Tibial artery (tissue), 4 donors: ENCODE results near the gene CTDNEP1.

Experiments used
- DNase-seq, 2 donors: peaks; one replicate each; pipeline ENCODE4 v3.0.0-alpha.2; 2019
- H3K27ac ChIP-seq, 2 donors: fragments of 200-600 bp; sonication (generic) in 1 of 2; 1 replicate in 1 of 2; 2 replicates in 1 of 2; pipeline ENCODE4 v1.5.1; 2018 to 2019; ENCODE audit warnings: mild to moderate bottlenecking in 1 of 2
- H3K27me3 ChIP-seq, 2 donors: fragments of 200-600 bp; sonication (generic) in 1 of 2; one replicate each; pipeline versions ENCODE4 v1.5.1 to v1.6.0; 2016 to 2019
- H3K36me3 ChIP-seq, 3 donors: fragments of 200-600 bp; sonication (generic) in 2 of 3; one replicate each; pipeline ENCODE4 v1.5.1; 2016 to 2019; ENCODE audit warnings: mild to moderate bottlenecking in 2 of 3
- H3K4me1 ChIP-seq, 4 donors: fragments of 200-600 bp; sonication (generic) in 2 of 4; 1 replicate in 3 of 4; 2 replicates in 1 of 4; pipeline ENCODE4 v1.5.1; 2016 to 2019
- H3K4me3 ChIP-seq, 2 donors: fragments of 200-600 bp; sonication (generic) in 1 of 2; 1 replicate in 1 of 2; 2 replicates in 1 of 2; pipeline ENCODE4 v1.5.1; 2018 to 2019; ENCODE audit warnings: mild to moderate bottlenecking in 2 of 2
- H3K9me3 ChIP-seq, 3 donors: fragments of 200-600 bp; sonication (generic) in 1 of 3; one replicate each; pipeline ENCODE4 v1.5.1; 2016 to 2019
- CTCF ChIP-seq, 2 experiments: fragments of 200-600 bp in 1 of 2; fragments of 450-650 bp in 1 of 2; IDR thresholded peaks; one replicate each; pipeline ENCODE4 v1.5.1; 2017 to 2019; ENCODE audit warnings: antibody characterized with exemption in 2 of 2, mild to moderate bottlenecking in 1 of 2, moderate library complexity in 1 of 2
- intact Hi-C: fragments of 100-400 bp; cut with DNase I; formaldehyde crosslinking; loops from one replicate; pipeline ENCODE4 v1.15.0; 2023; ENCODE audit warnings: low total_unique reads

CTDNEP1 gene

GRCh38 chr17:7290166-7290565 lies 38.6 kb upstream of the CTDNEP1 start:
- peak in 1 of 2 donors; percentile 60 for DNase-seq
- intact Hi-C loops: no loop called here
- Histone ChIP-seq H3K4me1 (peaks cover 0 to 28% (median 20%) of the 10 kb centered on the region in 4 donors), H3K27ac (no peak overlapping the region), H3K4me3 (no peak overlapping the region), H3K36me3 (no peaks in the 10 kb centered on the region), H3K9me3 (no peaks in the 10 kb centered on the region), H3K27me3 (peaks cover 0 to 72% of the 10 kb centered on the region in 2 donors)
- no peak for TF ChIP-seq CTCF (IDR thresholded peaks at IDR 0.05)

- Histone ChIP-seq H3K27me3 (peaks cover 0 to 65% of the 10 kb centered on the region in 2 donors), H3K36me3 (no peaks in the 10 kb centered on the region), H3K4me1 (peaks cover 0 to 20% (median 13%) of the 10 kb centered on the region in 4 donors), H3K27ac (no peak overlapping the region), H3K9me3 (no peaks in the 10 kb centered on the region), H3K4me3 (no peak overlapping the region)
- intact Hi-C loops: no loop called here
- no peak for TF ChIP-seq CTCF (IDR thresholded peaks at IDR 0.05)
- DNase-seq: no peak
Measured at GRCh38 chr17:7289256-7290032, 37.9 kb upstream of the CTDNEP1 start.

- TF ChIP-seq CTCF (IDR thresholded peaks at IDR 0.05): no peak
- Histone ChIP-seq H3K4me3 (no peak overlapping the region), H3K36me3 (no peaks in the 10 kb centered on the region), H3K9me3 (no peaks in the 10 kb centered on the region), H3K4me1 (peaks cover 0 to 22% (median 17%) of the 10 kb centered on the region in 4 donors), H3K27me3 (peaks cover 0 to 27% of the 10 kb centered on the region in 2 donors), H3K27ac (no peak overlapping the region)
- DNase-seq: no peak
- intact Hi-C loops: no loop called here
Measured at GRCh38 chr17:7285679-7286078, 34.1 kb upstream of the CTDNEP1 start.

GRCh38 chr17:7284911-7285310 lies 33.4 kb upstream of the CTDNEP1 start:
- Histone ChIP-seq H3K27me3 (peaks cover 0 to 20% of the 10 kb centered on the region in 2 donors), H3K9me3 (no peaks in the 10 kb centered on the region), H3K4me3 (no peak overlapping the region), H3K36me3 (no peaks in the 10 kb centered on the region), H3K4me1 (peaks cover 0 to 27% (median 21%) of the 10 kb centered on the region in 4 donors), H3K27ac (no peak overlapping the region)
- intact Hi-C loops: no loop called here
- no peak for TF ChIP-seq CTCF (IDR thresholded peaks at IDR 0.05)
- DNase-seq: no peak

GRCh38 chr17:7283471-7284216 lies 32.1 kb upstream of the CTDNEP1 start:
- peaks cover 0 to 27% (median 21%) of the 10 kb centered on the region in 4 donors for H3K4me1 ChIP-seq
- H3K27me3 ChIP-seq: peaks cover 0 to 8% of the 10 kb centered on the region in 2 donors
- H3K27ac ChIP-seq: no peak overlapping the region
- no peak overlapping the region for H3K4me3 ChIP-seq
- H3K9me3 ChIP-seq: no peaks in the 10 kb centered on the region
- no peaks in the 10 kb centered on the region for H3K36me3 ChIP-seq
- no peak for DNase-seq
- TF ChIP-seq CTCF (IDR thresholded peaks at IDR 0.05): no peak
- intact Hi-C loops: no loop called here
